ENCODE data around the gene SPAG6.

DNA sequence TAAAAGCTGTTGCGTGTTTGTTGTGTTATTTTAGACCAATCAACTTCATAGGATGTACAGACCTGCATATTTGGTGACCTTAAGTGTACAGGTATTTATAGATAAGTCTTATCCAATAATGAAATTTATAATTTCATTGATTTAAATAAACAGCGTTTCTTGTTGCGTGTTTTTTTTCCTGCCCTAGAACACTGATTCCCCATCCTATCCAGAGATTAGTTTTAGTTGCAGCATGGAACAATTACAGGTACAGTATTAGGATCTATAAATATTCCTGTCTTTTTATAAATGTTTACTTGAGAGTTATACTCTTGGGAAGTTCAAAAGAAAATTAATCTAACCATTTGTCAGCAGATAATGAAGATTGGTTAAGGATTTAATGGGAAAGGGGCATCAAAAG, 26.5 kb upstream of the SPAG6 start:
- TF ChIP-seq, protein P1, sequence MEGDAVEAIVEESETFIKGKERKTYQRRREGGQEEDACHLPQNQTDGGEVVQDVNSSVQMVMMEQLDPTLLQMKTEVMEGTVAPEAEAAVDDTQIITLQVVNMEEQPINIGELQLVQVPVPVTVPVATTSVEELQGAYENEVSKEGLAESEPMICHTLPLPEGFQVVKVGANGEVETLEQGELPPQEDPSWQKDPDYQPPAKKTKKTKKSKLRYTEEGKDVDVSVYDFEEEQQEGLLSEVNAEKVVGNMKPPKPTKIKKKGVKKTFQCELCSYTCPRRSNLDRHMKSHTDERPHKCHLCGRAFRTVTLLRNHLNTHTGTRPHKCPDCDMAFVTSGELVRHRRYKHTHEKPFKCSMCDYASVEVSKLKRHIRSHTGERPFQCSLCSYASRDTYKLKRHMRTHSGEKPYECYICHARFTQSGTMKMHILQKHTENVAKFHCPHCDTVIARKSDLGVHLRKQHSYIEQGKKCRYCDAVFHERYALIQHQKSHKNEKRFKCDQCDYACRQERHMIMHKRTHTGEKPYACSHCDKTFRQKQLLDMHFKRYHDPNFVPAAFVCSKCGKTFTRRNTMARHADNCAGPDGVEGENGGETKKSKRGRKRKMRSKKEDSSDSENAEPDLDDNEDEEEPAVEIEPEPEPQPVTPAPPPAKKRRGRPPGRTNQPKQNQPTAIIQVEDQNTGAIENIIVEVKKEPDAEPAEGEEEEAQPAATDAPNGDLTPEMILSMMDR (IDR thresholded peaks at IDR 0.05) = no peak
- no peak for TF ChIP-seq POLR2A (IDR thresholded peaks at IDR 0.05)

Measured in tibial nerve (tissue), 3 donors.